HL-60 (cell line): ENCODE data around the gene AP1B1.

ENCODE experiments used
- POLR2AphosphoS5 ChIP-seq: IDR thresholded peaks from 2 replicates; pipeline ENCODE4 v1.6.1; 2012; ENCODE audit warnings: low read depth
- SPI1 ChIP-seq: IDR thresholded peaks from 2 replicates; pipeline ENCODE4 v1.6.1; 2012; ENCODE audit warnings: low read depth, mild to moderate bottlenecking, borderline replicate concordance
- TF ChIP-seq, protein P1 (sequence below): IDR thresholded peaks from one replicate; pipeline ENCODE4 v1.5.1; 2011; ENCODE audit warnings: low read length, control low read depth, inconsistent platforms; ENCODE audit not compliant: insufficient read depth

DNA sequence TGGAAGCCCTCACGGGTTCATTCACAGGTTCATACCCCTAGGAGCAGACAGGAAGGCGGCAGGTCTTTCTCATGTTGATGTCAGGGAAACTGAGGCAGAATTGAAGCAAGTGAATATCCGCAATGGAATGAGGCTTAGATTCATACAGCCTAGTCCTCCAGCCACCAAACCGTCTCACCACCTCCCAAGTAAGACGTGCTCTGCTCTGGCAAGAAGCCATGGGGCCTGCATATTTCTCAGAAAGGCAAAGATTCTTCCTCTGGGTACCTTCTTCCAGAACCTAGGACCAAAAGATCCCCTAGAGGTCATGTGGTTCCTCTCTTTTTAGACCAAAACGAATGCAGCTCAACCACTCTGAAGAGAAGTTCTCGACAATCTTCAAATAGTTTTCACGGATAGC, 1.7 kb downstream of the AP1B1 start:
- TF ChIP-seq, protein P1, sequence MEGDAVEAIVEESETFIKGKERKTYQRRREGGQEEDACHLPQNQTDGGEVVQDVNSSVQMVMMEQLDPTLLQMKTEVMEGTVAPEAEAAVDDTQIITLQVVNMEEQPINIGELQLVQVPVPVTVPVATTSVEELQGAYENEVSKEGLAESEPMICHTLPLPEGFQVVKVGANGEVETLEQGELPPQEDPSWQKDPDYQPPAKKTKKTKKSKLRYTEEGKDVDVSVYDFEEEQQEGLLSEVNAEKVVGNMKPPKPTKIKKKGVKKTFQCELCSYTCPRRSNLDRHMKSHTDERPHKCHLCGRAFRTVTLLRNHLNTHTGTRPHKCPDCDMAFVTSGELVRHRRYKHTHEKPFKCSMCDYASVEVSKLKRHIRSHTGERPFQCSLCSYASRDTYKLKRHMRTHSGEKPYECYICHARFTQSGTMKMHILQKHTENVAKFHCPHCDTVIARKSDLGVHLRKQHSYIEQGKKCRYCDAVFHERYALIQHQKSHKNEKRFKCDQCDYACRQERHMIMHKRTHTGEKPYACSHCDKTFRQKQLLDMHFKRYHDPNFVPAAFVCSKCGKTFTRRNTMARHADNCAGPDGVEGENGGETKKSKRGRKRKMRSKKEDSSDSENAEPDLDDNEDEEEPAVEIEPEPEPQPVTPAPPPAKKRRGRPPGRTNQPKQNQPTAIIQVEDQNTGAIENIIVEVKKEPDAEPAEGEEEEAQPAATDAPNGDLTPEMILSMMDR = no peak
- no peak for TF ChIP-seq SPI1
- no peak for TF ChIP-seq POLR2AphosphoS5
